ENCODE results near the gene COMMD2.

DNA sequence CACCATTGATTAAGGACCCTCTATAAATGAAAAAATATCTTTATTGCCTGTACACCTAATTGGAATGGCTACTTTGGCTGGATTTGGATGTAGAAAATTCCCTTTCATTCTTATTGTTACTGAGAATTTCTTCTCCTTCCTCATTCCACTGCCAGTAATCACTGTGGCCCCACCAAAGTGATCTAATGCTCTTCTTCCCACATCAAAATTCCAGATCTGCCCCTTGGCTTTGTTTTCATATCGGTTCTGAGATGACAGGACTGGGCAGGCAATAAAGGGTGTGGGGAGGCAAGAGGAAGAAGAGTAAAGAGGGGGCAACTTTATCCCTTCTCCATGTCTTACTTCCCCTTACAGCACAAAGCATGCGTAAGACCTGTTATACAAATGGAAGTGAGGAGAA is 38.0 kb upstream of the COMMD2 start:
- no peak for TF ChIP-seq TAF1 (IDR thresholded peaks at IDR 0.05; ENCODE audit: borderline replicate concordance, insufficient read depth, low read length)
- TF ChIP-seq, protein P1, sequence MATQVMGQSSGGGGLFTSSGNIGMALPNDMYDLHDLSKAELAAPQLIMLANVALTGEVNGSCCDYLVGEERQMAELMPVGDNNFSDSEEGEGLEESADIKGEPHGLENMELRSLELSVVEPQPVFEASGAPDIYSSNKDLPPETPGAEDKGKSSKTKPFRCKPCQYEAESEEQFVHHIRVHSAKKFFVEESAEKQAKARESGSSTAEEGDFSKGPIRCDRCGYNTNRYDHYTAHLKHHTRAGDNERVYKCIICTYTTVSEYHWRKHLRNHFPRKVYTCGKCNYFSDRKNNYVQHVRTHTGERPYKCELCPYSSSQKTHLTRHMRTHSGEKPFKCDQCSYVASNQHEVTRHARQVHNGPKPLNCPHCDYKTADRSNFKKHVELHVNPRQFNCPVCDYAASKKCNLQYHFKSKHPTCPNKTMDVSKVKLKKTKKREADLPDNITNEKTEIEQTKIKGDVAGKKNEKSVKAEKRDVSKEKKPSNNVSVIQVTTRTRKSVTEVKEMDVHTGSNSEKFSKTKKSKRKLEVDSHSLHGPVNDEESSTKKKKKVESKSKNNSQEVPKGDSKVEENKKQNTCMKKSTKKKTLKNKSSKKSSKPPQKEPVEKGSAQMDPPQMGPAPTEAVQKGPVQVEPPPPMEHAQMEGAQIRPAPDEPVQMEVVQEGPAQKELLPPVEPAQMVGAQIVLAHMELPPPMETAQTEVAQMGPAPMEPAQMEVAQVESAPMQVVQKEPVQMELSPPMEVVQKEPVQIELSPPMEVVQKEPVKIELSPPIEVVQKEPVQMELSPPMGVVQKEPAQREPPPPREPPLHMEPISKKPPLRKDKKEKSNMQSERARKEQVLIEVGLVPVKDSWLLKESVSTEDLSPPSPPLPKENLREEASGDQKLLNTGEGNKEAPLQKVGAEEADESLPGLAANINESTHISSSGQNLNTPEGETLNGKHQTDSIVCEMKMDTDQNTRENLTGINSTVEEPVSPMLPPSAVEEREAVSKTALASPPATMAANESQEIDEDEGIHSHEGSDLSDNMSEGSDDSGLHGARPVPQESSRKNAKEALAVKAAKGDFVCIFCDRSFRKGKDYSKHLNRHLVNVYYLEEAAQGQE (IDR thresholded peaks at IDR 0.05; ENCODE audit: insufficient read depth in 1 of 2, low read depth in 2 of 2, low read length in 2 of 2): no peak

Data from PFSK-1 (cell line).